ENCODE measurements around the gene TMEM115. TPM values are rescaled to one million over a fixed set of nuclear protein-coding genes. Genes with fewer than 3 reads are reported as not detected.

Gene TMEM115
- total and polyA plus RNA-seq, 2 of the 13 experiments (the other 11 are each of a cell fraction or from before 2014, with no cell fraction given): 22.1 to 30.7 TPM

DNA sequence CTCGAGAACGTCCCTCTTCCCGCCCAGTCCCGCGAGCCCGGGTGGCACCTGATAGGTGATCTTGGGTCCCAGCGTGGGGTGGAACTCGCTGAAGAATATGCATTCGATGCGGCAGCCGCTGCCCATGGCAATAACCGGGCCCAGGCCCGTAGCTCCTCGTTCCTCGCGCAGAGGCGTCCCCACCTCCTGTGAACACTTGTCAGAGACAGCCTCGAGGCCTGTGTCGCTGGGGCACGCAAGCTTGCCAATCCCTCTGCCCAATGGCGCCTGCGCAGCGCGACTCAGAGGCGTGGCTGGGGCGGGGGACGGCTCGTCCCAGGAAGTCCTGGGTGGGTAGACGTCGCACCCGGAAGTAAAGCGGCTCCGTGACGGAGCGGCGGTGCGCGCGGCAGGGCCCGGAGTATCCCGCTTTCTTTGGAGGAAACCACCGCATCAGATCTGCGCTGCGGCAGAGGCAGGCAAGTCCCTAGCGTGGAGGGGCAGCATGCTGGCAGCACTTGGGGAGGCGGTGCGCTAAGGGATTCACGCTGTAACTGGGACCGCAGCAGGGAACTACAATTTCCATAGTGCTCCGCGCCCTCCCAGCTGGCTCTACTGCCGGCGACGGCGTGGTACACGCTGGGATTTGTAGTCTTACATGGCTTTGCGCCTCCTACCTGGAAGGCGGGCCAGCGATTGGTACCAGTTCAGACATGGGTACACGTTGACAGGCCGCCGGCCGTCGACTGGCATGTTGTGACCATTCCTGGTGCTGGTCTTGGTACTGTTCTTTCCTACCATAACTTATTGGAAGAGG lies 8.6 kb downstream of the TMEM115 start, which contains the start of the genes CYB561D2 and NPRL2 (continued):
- TF ChIP-seq ZNF709 (CRISPR knock-in tag; IDR thresholded peaks at IDR 0.05): peak; percentile 79
- 0 out of 2 replicates have a peak, but pooled peaks have one; percentile 54 for TF ChIP-seq LRRFIP1 (CRISPR knock-in tag; conservative IDR thresholded peaks at IDR 0.05)
- peak; percentile 89 for TF ChIP-seq REPIN1 (CRISPR knock-in tag; IDR thresholded peaks at IDR 0.05; ENCODE audit: borderline replicate concordance, low read depth)
- TF ChIP-seq NR2F1 (CRISPR knock-in tag; IDR thresholded peaks at IDR 0.05): peak in 1 of 2 experiments; percentile 30; a peak in 1 of 4 replicates
- peak; percentile 18 for TF ChIP-seq TEAD3 (CRISPR knock-in tag; optimal IDR thresholded peaks at IDR 0.05; ENCODE audit: borderline replicate concordance)
- 0 out of 2 replicates have a peak, but pooled peaks have one; percentile 63 for TF ChIP-seq IRF1 (CRISPR knock-in tag; IDR thresholded peaks at IDR 0.05; ENCODE audit: low read depth)
- peak; percentile 86 for TF ChIP-seq GATAD1 (CRISPR knock-in tag; IDR thresholded peaks at IDR 0.05)
- TF ChIP-seq U2AF2 (IDR thresholded peaks at IDR 0.05; ENCODE audit: low read depth, low read length): 0 out of 2 replicates have a peak, but pooled peaks have one; percentile 68
- TF ChIP-seq ZNF672 (CRISPR knock-in tag; IDR thresholded peaks at IDR 0.05): 0 out of 2 replicates have a peak, but pooled peaks have one; percentile 34
- TF ChIP-seq THAP11 (CRISPR knock-in tag; IDR thresholded peaks at IDR 0.05): peak; percentile 100
- TF ChIP-seq ZFP36L2 (CRISPR knock-in tag; IDR thresholded peaks at IDR 0.05): no peak
- TF ChIP-seq RAD51 (IDR thresholded peaks at IDR 0.05; ENCODE audit: borderline replicate concordance): no peak
- TF ChIP-seq HHEX (CRISPR knock-in tag; IDR thresholded peaks at IDR 0.05): 0 out of 2 replicates have a peak, but pooled peaks have one; percentile 8
- TF ChIP-seq, protein P1, sequence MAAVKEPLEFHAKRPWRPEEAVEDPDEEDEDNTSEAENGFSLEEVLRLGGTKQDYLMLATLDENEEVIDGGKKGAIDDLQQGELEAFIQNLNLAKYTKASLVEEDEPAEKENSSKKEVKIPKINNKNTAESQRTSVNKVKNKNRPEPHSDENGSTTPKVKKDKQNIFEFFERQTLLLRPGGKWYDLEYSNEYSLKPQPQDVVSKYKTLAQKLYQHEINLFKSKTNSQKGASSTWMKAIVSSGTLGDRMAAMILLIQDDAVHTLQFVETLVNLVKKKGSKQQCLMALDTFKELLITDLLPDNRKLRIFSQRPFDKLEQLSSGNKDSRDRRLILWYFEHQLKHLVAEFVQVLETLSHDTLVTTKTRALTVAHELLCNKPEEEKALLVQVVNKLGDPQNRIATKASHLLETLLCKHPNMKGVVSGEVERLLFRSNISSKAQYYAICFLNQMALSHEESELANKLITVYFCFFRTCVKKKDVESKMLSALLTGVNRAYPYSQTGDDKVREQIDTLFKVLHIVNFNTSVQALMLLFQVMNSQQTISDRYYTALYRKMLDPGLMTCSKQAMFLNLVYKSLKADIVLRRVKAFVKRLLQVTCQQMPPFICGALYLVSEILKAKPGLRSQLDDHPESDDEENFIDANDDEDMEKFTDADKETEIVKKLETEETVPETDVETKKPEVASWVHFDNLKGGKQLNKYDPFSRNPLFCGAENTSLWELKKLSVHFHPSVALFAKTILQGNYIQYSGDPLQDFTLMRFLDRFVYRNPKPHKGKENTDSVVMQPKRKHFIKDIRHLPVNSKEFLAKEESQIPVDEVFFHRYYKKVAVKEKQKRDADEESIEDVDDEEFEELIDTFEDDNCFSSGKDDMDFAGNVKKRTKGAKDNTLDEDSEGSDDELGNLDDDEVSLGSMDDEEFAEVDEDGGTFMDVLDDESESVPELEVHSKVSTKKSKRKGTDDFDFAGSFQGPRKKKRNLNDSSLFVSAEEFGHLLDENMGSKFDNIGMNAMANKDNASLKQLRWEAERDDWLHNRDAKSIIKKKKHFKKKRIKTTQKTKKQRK (IDR thresholded peaks at IDR 0.05; ENCODE audit: low read length): no peak
- no peak for TF ChIP-seq HMG20B (CRISPR knock-in tag; conservative IDR thresholded peaks at IDR 0.05)
- peak; percentile 73; the same call in 1 of the 2 replicates for TF ChIP-seq ZNF569 (CRISPR knock-in tag; IDR thresholded peaks at IDR 0.05; ENCODE audit: borderline replicate concordance)
- peak; percentile 71; the same call in 1 of the 2 replicates for TF ChIP-seq MED1 (CRISPR knock-in tag; IDR thresholded peaks at IDR 0.05)
- TF ChIP-seq ZNF746 (CRISPR knock-in tag; IDR thresholded peaks at IDR 0.05): peak; percentile 49; the same call in 1 of the 2 replicates
- TF ChIP-seq ZNF598 (CRISPR knock-in tag; IDR thresholded peaks at IDR 0.05; ENCODE audit: borderline replicate concordance): peak; percentile 55; the same call in 1 of the 2 replicates
- peak; percentile 84; the same call in 1 of the 2 replicates for TF ChIP-seq ZNF782 (CRISPR knock-in tag; IDR thresholded peaks at IDR 0.05; ENCODE audit: borderline replicate concordance)
- TF ChIP-seq, protein P2, sequence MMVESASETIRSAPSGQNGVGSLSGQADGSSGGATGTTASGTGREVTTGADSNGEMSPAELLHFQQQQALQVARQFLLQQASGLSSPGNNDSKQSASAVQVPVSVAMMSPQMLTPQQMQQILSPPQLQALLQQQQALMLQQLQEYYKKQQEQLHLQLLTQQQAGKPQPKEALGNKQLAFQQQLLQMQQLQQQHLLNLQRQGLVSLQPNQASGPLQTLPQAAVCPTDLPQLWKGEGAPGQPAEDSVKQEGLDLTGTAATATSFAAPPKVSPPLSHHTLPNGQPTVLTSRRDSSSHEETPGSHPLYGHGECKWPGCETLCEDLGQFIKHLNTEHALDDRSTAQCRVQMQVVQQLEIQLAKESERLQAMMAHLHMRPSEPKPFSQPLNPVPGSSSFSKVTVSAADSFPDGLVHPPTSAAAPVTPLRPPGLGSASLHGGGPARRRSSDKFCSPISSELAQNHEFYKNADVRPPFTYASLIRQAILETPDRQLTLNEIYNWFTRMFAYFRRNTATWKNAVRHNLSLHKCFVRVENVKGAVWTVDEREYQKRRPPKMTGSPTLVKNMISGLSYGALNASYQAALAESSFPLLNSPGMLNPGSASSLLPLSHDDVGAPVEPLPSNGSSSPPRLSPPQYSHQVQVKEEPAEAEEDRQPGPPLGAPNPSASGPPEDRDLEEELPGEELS (CRISPR knock-in tag; IDR thresholded peaks at IDR 0.05): 0 out of 2 replicates have a peak, but pooled peaks have one; percentile 20

Data from HepG2 (cell line).